ENCODE results near the gene NACC2. TPM values are rescaled to one million over a fixed set of nuclear protein-coding genes. Genes with fewer than 3 reads are reported as not detected.

The NACC2 gene
- total RNA-seq, 4 donors from 2014 or later: 22.2 to 64.3 (median 26.5) TPM

DNA sequence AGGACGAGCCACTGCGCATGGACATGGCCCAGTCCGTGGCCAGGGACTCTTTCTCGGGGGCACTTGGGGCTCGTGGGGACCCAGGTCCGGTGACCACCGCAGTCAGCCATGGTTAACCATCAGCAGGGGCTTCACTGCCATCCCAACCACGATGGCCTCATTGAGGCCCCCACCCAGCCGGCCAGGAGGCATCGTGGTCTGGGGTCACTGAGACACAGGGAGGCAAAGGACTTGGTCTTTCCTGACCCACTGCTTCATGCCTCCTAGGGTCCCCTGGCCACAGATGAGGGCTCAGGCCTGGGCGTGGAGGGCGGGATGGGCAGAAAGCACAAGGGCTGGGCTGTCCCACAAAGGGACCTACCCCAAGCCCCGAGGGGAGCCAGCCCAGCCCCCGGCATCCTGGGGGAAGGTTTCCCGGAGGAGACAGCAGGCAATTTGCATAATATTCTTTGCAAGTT is 6.6 kb downstream of the NACC2 start:
- H3K27ac ChIP-seq: peak overlapping the region; percentile 19 to 98 (median 95)
- no peak for TF ChIP-seq POLR2A (IDR thresholded peaks at IDR 0.05)
- no peak for TF ChIP-seq POLR2AphosphoS5 (IDR thresholded peaks at IDR 0.05)
- TF ChIP-seq, protein P1, sequence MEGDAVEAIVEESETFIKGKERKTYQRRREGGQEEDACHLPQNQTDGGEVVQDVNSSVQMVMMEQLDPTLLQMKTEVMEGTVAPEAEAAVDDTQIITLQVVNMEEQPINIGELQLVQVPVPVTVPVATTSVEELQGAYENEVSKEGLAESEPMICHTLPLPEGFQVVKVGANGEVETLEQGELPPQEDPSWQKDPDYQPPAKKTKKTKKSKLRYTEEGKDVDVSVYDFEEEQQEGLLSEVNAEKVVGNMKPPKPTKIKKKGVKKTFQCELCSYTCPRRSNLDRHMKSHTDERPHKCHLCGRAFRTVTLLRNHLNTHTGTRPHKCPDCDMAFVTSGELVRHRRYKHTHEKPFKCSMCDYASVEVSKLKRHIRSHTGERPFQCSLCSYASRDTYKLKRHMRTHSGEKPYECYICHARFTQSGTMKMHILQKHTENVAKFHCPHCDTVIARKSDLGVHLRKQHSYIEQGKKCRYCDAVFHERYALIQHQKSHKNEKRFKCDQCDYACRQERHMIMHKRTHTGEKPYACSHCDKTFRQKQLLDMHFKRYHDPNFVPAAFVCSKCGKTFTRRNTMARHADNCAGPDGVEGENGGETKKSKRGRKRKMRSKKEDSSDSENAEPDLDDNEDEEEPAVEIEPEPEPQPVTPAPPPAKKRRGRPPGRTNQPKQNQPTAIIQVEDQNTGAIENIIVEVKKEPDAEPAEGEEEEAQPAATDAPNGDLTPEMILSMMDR (IDR thresholded peaks at IDR 0.05): no peak
- no peak for TF ChIP-seq EP300 (IDR thresholded peaks at IDR 0.05; ENCODE audit: low read depth)
- in situ Hi-C loops (cut with MboI; ENCODE audit: low pct_ligation_motif_present in 1 of 4, low pct_unique_long_range_greater_than_20kb in 1 of 4, low sequenced_read_pairs in 3 of 4) (no loop called here), intact Hi-C loops (cut with DNase I; ENCODE audit: low total_unique reads) (no loop called here)
- no peaks in the 10 kb centered on the region for H3K36me3 ChIP-seq
- DNase-seq: no peak
- H3K27me3 ChIP-seq: no peaks in the 10 kb centered on the region
- WGBS, 2 donors (ENCODE audit: low coverage in 1 of 2): 77% methylated on average over 12 of the region's 15 CpGs; no CpG with 5 or more reads in 1 of the 2 donors
- H3K9me3 ChIP-seq: no peaks in the 10 kb centered on the region
- peaks cover 22 to 79% (median 58%) of the 10 kb centered on the region in 4 donors for H3K4me1 ChIP-seq
- no peak overlapping the region for H3K4me3 ChIP-seq

DNA sequence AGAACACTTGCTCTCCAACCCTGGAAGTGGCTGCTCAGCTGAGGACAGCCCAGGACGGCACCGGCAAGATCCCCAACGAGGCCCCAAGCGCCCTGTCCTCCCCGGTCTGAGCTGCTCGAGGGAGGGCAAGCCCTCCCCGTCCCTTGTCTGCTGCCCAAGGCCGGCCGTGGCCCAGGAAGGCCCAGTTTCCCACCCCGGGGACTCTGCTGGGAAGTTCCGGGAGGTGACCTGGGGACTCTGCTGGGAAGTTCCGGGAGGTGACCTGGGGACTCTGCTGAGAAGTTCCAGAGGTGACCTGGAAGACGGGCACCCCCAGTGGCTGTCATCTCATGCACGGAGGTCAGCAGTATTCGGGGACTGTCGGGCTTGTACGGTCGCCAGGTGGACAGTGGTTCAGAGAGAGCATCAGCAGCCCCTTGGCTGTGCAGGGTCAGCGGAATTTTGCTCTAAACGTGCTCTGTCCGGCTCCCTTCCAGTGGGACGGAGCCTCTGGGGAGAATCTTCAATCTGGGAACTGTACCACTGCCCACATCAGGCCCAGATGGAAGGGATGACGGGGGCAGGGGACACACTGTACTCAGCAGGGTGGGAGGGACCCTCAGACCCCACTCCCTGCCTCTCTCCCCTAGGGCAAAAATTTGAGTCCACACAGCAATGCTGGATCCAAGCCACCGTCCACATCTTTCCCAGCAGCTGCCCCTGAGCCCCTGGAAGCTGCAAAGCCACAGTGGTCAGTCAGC is 7.2 kb downstream of the NACC2 start:
- Histone ChIP-seq H3K4me1 (peaks cover 18 to 77% (median 52%) of the 10 kb centered on the region in 4 donors), H3K4me3 (no peak overlapping the region), H3K9me3 (no peaks in the 10 kb centered on the region), H3K27ac (peak overlapping the region; percentile 19 to 98 (median 95)), H3K27me3 (no peaks in the 10 kb centered on the region), H3K36me3 (no peaks in the 10 kb centered on the region)
- TF ChIP-seq EP300 (IDR thresholded peaks at IDR 0.05; ENCODE audit: low read depth) (no peak), POLR2AphosphoS5 (IDR thresholded peaks at IDR 0.05) (no peak), POLR2A (IDR thresholded peaks at IDR 0.05) (no peak)
- TF ChIP-seq, protein P1 (IDR thresholded peaks at IDR 0.05): no peak
- in situ Hi-C loops (cut with MboI; ENCODE audit: low pct_ligation_motif_present in 1 of 4, low pct_unique_long_range_greater_than_20kb in 1 of 4, low sequenced_read_pairs in 3 of 4) (no loop called here), intact Hi-C loops (cut with DNase I; ENCODE audit: low total_unique reads) (no loop called here)
- no peak for DNase-seq
- WGBS, 2 donors (ENCODE audit: low coverage in 1 of 2): 68% methylated on average over 23 of the region's 24 CpGs; no CpG with 5 or more reads in 1 of the 2 donors

DNA sequence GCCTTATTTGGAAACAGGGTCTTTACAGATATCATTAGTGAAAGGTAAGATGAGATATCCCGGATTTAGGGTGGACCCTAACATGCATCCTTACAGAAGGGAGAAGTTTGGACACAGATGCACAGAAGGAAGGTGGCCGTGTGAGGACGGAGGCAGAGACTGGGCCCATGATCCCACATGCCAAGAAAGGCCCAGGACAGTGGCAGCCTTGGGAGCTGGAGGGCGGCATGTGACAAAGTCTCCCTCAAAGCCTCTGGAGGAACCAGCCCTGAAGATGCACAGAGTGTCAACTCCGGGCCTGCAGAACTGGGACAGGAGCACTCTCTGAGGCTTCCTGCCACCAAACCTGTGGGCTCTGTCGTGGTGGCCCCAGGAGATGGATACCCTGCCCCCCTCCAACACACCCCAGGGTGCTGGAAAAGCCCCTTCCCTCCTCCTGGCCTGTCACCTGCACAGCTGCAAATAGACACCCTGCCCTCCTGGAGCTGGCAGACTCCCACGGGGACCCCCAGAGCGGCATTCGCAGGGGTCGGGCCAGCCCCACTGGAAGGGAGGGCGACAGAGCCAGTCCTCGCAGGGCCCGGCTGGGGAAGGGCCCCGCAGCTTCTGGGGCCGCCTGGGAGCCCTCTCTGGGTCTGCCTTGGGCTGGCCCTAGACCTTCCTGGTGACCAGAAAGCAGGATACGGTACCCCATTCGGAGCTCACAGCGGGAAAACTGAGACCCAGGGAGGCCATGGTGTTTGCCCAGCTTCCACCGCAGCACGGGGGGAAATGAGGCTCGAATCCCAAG is 7.9 kb downstream of the NACC2 start:
- no peak for TF ChIP-seq POLR2A (IDR thresholded peaks at IDR 0.05)
- TF ChIP-seq EP300 (IDR thresholded peaks at IDR 0.05; ENCODE audit: low read depth): no peak
- TF ChIP-seq POLR2AphosphoS5 (IDR thresholded peaks at IDR 0.05): no peak
- TF ChIP-seq, protein P1 (IDR thresholded peaks at IDR 0.05): no peak
- DNase-seq: no peak
- Histone ChIP-seq H3K4me1 (peaks cover 18 to 75% (median 52%) of the 10 kb centered on the region in 4 donors), H3K9me3 (no peaks in the 10 kb centered on the region), H3K27me3 (no peaks in the 10 kb centered on the region), H3K36me3 (no peaks in the 10 kb centered on the region), H3K4me3 (no peak overlapping the region), H3K27ac (peak overlapping the region; percentile 58 to 98 (median 95))
- in situ Hi-C loops (cut with MboI; ENCODE audit: low pct_ligation_motif_present in 1 of 4, low pct_unique_long_range_greater_than_20kb in 1 of 4, low sequenced_read_pairs in 3 of 4) (no loop called here), intact Hi-C loops (cut with DNase I; ENCODE audit: low total_unique reads) (no loop called here)
- 80 to 91% methylated on average over 2 to 18 of the region's 21 CpGs for WGBS, 2 donors (ENCODE audit: low coverage in 1 of 2)

DNA sequence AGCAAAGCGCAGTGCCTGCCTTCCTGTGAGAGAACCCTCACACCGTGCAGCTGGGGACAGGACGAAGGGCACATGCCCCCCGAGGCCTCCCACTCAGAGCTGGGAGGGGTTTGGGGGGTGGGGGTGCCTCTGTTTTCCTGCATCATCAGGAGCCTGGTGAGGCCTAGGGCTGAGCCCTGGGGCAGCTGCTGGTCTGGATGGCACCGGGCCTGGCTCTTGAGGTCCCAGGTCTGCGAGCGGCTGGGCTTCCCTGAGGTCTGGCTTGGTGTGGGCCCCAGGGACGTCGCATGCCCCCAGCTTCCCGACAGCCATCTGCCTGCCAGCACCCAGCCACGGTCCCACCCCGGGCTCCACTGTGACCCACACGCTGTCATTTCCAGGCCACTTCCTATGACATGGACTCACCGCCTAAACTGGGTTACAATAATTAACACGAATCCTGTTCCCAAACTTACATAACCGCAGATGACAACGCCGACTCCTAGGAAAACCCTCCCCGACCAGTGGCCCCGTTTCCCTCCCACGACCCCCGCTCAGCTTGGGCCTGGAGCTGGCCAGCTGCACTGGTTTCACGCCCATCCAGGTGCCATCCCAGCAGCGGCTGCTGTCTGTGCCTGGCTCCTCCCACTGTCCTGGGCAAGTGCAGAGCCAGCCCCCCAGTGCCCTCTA is 8.7 kb downstream of the NACC2 start:
- no peak overlapping the region for H3K4me3 ChIP-seq
- 73 to 80% methylated on average over 2 to 23 of the region's 24 CpGs for WGBS, 2 donors (ENCODE audit: low coverage in 1 of 2)
- H3K27ac ChIP-seq: peak overlapping the region; percentile 58 to 98 (median 78)
- H3K36me3 ChIP-seq: no peaks in the 10 kb centered on the region
- DNase-seq: no peak
- in situ Hi-C loops (cut with MboI; ENCODE audit: low pct_ligation_motif_present in 1 of 4, low pct_unique_long_range_greater_than_20kb in 1 of 4, low sequenced_read_pairs in 3 of 4): no loop called here
- no peaks in the 10 kb centered on the region for H3K27me3 ChIP-seq
- intact Hi-C loops (cut with DNase I; ENCODE audit: low total_unique reads): no loop called here
- H3K4me1 ChIP-seq: peaks cover 15 to 76% (median 54%) of the 10 kb centered on the region in 4 donors
- TF ChIP-seq EP300 (IDR thresholded peaks at IDR 0.05; ENCODE audit: low read depth) (no peak), POLR2A (IDR thresholded peaks at IDR 0.05) (no peak), POLR2AphosphoS5 (IDR thresholded peaks at IDR 0.05) (no peak)
- TF ChIP-seq, protein P1 (IDR thresholded peaks at IDR 0.05): no peak
- no peaks in the 10 kb centered on the region for H3K9me3 ChIP-seq
